ENCODE measurements around the gene AKT2.

The AKT2 gene

DNA sequence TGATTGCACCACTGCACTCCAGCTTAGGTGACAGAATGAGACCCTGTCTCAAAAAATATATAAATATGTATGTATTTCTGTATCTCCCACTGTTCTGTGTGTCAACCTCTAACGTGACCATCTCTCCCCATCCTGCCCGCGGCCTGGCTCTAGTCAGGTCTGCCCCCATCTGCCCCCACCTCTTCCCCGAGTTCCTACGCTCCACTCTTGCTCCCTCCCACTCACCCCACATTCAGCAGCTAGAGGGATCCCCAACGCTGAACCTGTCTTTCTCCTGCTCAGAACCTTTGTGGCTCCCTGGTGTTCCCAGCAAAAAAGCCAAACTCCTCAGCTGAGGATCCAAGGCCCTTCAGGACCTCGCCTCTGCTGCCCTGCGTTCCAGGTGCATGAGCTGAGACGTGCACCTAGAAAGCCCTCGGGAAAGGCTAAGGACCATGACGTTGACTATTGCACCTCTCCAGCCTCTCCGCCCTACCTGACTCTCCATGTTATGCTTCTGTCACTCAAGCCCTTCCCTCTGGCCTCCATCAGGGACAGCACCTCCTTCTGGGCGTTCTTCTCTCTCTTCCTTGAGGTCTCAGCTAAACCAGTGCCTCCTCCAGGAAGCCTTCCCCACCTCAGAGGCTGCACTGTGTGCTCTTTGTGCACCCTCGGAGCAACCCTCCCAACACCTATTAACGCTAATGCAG lies 18.1 kb downstream of the AKT2 start:
- no peak for TF ChIP-seq CTCF (conservative IDR thresholded peaks at IDR 0.05; ENCODE audit: low read depth, low read length)
- H3K4me3 ChIP-seq (ENCODE audit: low read length), result no peak overlapping the region
- DNase-seq (ENCODE audit: low read depth), result no peak

DNA sequence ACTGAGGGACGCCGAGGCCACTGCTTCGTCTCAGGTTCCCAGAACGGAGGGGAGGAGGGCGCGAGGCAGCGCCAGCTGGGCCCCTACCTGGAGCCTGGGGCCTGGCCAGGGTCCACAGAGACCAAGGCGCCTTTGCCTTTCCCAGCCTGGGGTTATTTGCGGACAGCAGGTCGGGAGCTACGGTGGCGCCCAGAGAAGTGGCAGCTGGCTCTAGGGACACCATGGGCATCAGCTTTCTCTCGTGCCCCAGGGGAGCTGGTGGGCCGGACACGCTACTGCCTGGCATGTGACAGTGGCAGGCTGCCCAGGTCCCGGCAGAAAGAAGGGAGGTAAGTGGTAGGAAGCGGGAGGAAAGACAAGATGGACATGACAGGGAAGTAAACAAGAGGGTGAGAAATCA lies 19.0 kb downstream of the AKT2 start:
- no peak for TF ChIP-seq CTCF (conservative IDR thresholded peaks at IDR 0.05; ENCODE audit: low read depth, low read length)
- no peak for DNase-seq (ENCODE audit: low read depth)
- H3K4me3 ChIP-seq (ENCODE audit: low read length), result no peak overlapping the region

DNA sequence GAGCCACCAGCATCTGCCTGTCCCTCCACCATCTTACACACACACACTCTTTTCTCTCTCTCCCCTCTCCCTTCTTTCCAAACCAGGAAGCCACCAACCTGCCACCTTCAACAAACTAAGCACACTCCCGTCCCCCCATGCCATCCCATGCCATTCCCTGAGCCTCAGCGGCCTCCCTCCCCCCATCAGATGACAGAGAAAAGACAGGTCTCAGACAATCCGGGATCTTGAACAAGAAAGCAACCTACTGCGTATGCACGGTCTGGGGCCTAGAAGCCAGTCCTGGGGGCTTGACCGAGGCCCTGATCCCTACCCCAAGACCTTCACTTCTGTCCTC lies 19.4 kb downstream of the AKT2 start:
- DNase-seq (ENCODE audit: low read depth), result no peak
- no peak for TF ChIP-seq CTCF (conservative IDR thresholded peaks at IDR 0.05; ENCODE audit: low read depth, low read length)
- H3K4me3 ChIP-seq (ENCODE audit: low read length), result no peak overlapping the region

GRCh38 chr19:40265055-40265762 lies 19.9 kb downstream of the AKT2 start:
- H3K4me3 ChIP-seq (ENCODE audit: low read length), result no peak overlapping the region
- TF ChIP-seq CTCF (conservative IDR thresholded peaks at IDR 0.05; ENCODE audit: low read depth, low read length), result no peak
- no peak for DNase-seq (ENCODE audit: low read depth)

GRCh38 chr19:40264314-40265054 lies 20.7 kb downstream of the AKT2 start:
- TF ChIP-seq CTCF (conservative IDR thresholded peaks at IDR 0.05; ENCODE audit: low read depth, low read length), result no peak
- H3K4me3 ChIP-seq (ENCODE audit: low read length), result no peak overlapping the region
- DNase-seq (ENCODE audit: low read depth), result no peak

DNA sequence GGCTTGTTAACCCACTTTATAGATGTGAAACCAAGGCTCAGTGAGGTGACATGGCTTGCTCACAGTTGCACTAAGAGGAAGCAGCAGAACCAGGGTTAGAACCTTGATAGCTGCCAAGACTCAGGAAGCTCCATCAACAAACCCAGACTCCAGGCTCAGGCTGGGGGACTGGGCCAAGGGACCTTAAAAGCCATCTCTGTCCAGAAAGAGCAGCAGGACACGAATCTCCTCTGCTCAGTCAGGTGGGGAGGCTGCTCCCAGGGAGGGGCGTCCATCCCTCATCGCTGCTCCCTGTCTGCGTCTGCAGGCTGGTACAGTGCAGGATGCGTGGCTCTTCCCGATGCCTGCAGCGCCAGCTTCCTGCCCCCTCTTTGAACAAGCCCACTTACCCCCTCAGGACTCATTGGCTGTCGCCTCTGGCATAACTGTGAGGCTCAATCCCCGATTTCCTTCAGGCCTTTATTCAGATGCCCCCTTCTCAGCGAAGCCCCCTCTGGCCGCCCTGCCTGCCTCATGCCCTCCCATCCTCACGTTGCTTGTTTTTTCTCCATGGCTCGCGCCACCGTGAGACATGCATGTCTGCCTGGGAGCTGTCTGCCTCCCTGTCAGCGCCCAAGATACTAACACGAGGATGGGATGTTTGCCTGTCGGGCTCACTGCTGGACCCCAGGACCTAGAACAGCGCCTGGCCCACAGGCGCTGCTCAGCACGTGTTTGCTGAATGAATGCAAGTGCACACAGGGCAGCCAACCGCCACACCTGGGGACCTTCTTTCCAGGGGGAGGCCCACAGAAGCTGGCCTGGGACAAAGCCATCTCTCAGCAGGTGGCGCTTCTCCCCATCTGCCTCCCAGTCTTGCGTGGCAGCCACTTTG lies 21.5 kb downstream of the AKT2 start:
- no peak for TF ChIP-seq CTCF (conservative IDR thresholded peaks at IDR 0.05; ENCODE audit: low read depth, low read length)
- DNase-seq (ENCODE audit: low read depth), result no peak
- H3K4me3 ChIP-seq (ENCODE audit: low read length), result no peak overlapping the region
